PC-3 (cell line): ENCODE results near the gene DAO. TPM values are rescaled to one million over a fixed set of nuclear protein-coding genes. Genes with fewer than 3 reads are reported as not detected.

ENCODE experiments used
- ATAC-seq: fragments of 200-7000 bp; cut with Tn5 transposase; 2 replicates; pipeline ENCODE4 v1.9.1; 2020; ENCODE audit warnings: mild to moderate bottlenecking, moderate library complexity
- BruUV-seq: library from RNA; stranded (reverse); fragments of 400-500 nt; replicated peaks from 2 replicates; lab custom pipeline; 2021; lab: Mats Ljungman, UMichigan
- CTCF ChIA-PET: fragments of 300-600 bp; sonication (Branson Sonifier 250); formaldehyde crosslinking; loops from one replicate; lab custom pipeline; 2022; ENCODE audit warnings: antibody characterized with exemption; lab: Charles Lee
- POLR2A ChIA-PET: fragments of 300-600 bp; sonication (Branson Sonifier 250); formaldehyde crosslinking; loops from one replicate; lab custom pipeline; 2022; ENCODE audit warnings: antibody characterized with exemption; ENCODE audit not compliant: unreplicated experiment; lab: Charles Lee
- DNase-seq: peaks from one replicate; pipeline ENCODE4 v3.0.0-alpha.2; 2015
- H2AFZ ChIP-seq: fragments of 300-600 bp; sonication (generic); 2 replicates; pipeline ENCODE4 v1.6.0; 2016; ENCODE audit warnings: antibody characterized with exemption, low read length
- H3F3A ChIP-seq: fragments of 300-600 bp; sonication (generic); one replicate; pipeline ENCODE4 v1.6.0; 2017; ENCODE audit warnings: antibody characterized with exemption, low read length, control low read depth, mild to moderate bottlenecking; ENCODE audit not compliant: unreplicated experiment
- H3K27ac ChIP-seq: fragments of 300-600 bp; sonication (generic); 2 replicates; pipeline ENCODE4 v1.5.1; 2016; ENCODE audit warnings: mild to moderate bottlenecking, low read length
- H3K27me3 ChIP-seq: fragments of 300-600 bp; sonication (generic); 2 replicates; pipeline ENCODE4 v1.6.1; 2016; ENCODE audit warnings: low read length, mixed read lengths
- H3K36me3 ChIP-seq: fragments of 300-600 bp; sonication (generic); 2 replicates; pipeline ENCODE4 v1.6.1; 2016; ENCODE audit warnings: low read depth, mixed run types, low read length, mixed read lengths
- H3K4me1 ChIP-seq: fragments of 300-600 bp; sonication (generic); 2 replicates; pipeline ENCODE4 v1.5.1; 2016; ENCODE audit warnings: low read length; ENCODE audit not compliant: insufficient read depth
- H3K4me2 ChIP-seq: fragments of 300-600 bp; sonication (generic); 2 replicates; pipeline ENCODE4 v1.6.0; 2016; ENCODE audit warnings: low read length
- H3K4me3 ChIP-seq: fragments of 300-600 bp; sonication (generic); 2 replicates; pipeline ENCODE4 v1.5.1; 2016; ENCODE audit warnings: mild to moderate bottlenecking, low read length, mixed read lengths
- H3K79me2 ChIP-seq: fragments of 300-600 bp; sonication (generic); 2 replicates; pipeline ENCODE4 v1.6.1; 2017; ENCODE audit warnings: low read length, mixed read lengths
- H3K9ac ChIP-seq: fragments of 300-600 bp; sonication (generic); 2 replicates; pipeline ENCODE4 v1.6.0; 2016; ENCODE audit warnings: mild to moderate bottlenecking, low read length
- H3K9me2 ChIP-seq: fragments of 300-600 bp; sonication (generic); replicated peaks from 2 replicates; pipeline ENCODE4 v1.6.1; 2016; ENCODE audit warnings: mixed run types, low read length, mixed read lengths
- H3K9me3 ChIP-seq: fragments of 300-600 bp; sonication (generic); 2 replicates; pipeline ENCODE4 v1.6.1; 2016; ENCODE audit warnings: low read length, mixed read lengths
- H4K20me1 ChIP-seq: fragments of 300-600 bp; sonication (generic); 2 replicates; pipeline ENCODE4 v1.6.1; 2016; ENCODE audit warnings: low read length, mixed read lengths
- CTCF ChIP-seq: fragments of 300-600 bp; sonication (generic); conservative IDR thresholded peaks from 2 replicates; pipeline ENCODE4 v1.5.1; 2017; ENCODE audit warnings: antibody characterized with exemption, low read depth, mild to moderate bottlenecking, low read length
- EZH2 ChIP-seq: fragments of 300-600 bp; sonication (generic); IDR thresholded peaks from one replicate; pipeline ENCODE4 v1.6.1; 2017; ENCODE audit warnings: antibody characterized with exemption, mild to moderate bottlenecking, low read length; ENCODE audit not compliant: unreplicated experiment
- EZH2phosphoT487 ChIP-seq: fragments of 300-600 bp; sonication (generic); IDR thresholded peaks from 2 replicates; pipeline ENCODE4 v1.6.1; 2018; ENCODE audit warnings: mild to moderate bottlenecking, antibody characterized with exemption, low read length, borderline replicate concordance
- intact Hi-C: fragments of 100-400 bp; cut with micrococcal nuclease; formaldehyde crosslinking; loops from 2 replicates; pipeline ENCODE4 v1.9.0; 2023
- total RNA-seq: library from RNA; depleted of rRNA; stranded (reverse); fragments of >200 nt; gene quantifications from 2 replicates; pipeline ENCODE4 v1.2.3, GENCODE V29; 2014

DAO gene
- total RNA-seq, 1 experiment from 2014 or later, result not detected

- POLR2A ChIA-PET, result no interaction called here
- H3K9ac ChIP-seq, result no peak overlapping the region
- H3K27ac ChIP-seq, result no peak overlapping the region
- DNase-seq, result no peak
- no peak overlapping the region for H3K4me2 ChIP-seq
- H4K20me1 ChIP-seq, result no peaks in the 10 kb centered on the region
- intact Hi-C loops, result no loop called here
- no peak for TF ChIP-seq CTCF
- no peak for TF ChIP-seq EZH2
- TF ChIP-seq EZH2phosphoT487, result no peak
- no peaks in the 10 kb centered on the region for H3K9me2 ChIP-seq
- BruUV-seq, result no TSS peak
- ATAC-seq, result no peak
- H3K27me3 ChIP-seq, result peaks cover 59% of the 10 kb centered on the region
- H3K4me3 ChIP-seq, result no peak overlapping the region
- H3K36me3 ChIP-seq, result no peaks in the 10 kb centered on the region
- H2AFZ ChIP-seq, result no peak overlapping the region
- CTCF ChIA-PET, result no interaction called here
- no peaks in the 10 kb centered on the region for H3K79me2 ChIP-seq
- no peaks in the 10 kb centered on the region for H3F3A ChIP-seq
- no peaks in the 10 kb centered on the region for H3K9me3 ChIP-seq
- no peaks in the 10 kb centered on the region for H3K4me1 ChIP-seq
Measured at GRCh38 chr12:108938247-108938924, 58.5 kb downstream of the DAO start.

- no peaks in the 10 kb centered on the region for H3F3A ChIP-seq
- intact Hi-C loops, result no loop called here
- no peaks in the 10 kb centered on the region for H3K9me3 ChIP-seq
- TF ChIP-seq EZH2 (no peak), EZH2phosphoT487 (no peak), CTCF (no peak)
- H3K36me3 ChIP-seq, result no peaks in the 10 kb centered on the region
- H3K4me1 ChIP-seq, result no peaks in the 10 kb centered on the region
- H3K9me2 ChIP-seq, result no peaks in the 10 kb centered on the region
- ChIA-PET POLR2A (interaction anchor here (0.6 kb wide), 1 partner anchor 11 kb away, joined by 5 read pairs; no protein-coding TSS in a partner anchor), CTCF (no interaction called here)
- H3K27me3 ChIP-seq, result peaks cover 52% of the 10 kb centered on the region
- DNase-seq (peak; percentile 37), ATAC-seq (peak; percentile 49; the same call in 1 of the 2 replicates)
- H3K4me3 ChIP-seq, result no peak overlapping the region
- H3K9ac ChIP-seq, result no peak overlapping the region
- no peaks in the 10 kb centered on the region for H4K20me1 ChIP-seq
- H3K79me2 ChIP-seq, result no peaks in the 10 kb centered on the region
- BruUV-seq, result no TSS peak
- H3K4me2 ChIP-seq, result no peak overlapping the region
- H3K27ac ChIP-seq, result no peak overlapping the region
- H2AFZ ChIP-seq, result no peak overlapping the region
Measured at GRCh38 chr12:108939594-108939993, 59.7 kb downstream of the DAO start.

- no peak overlapping the region for H3K4me2 ChIP-seq
- H3K9ac ChIP-seq, result no peak overlapping the region
- no peak for ATAC-seq
- H3K4me3 ChIP-seq, result no peak overlapping the region
- no peaks in the 10 kb centered on the region for H3F3A ChIP-seq
- H3K9me2 ChIP-seq, result no peaks in the 10 kb centered on the region
- no peak for DNase-seq
- POLR2A ChIA-PET, result no interaction called here
- H4K20me1 ChIP-seq, result no peaks in the 10 kb centered on the region
- CTCF ChIA-PET, result no interaction called here
- H3K79me2 ChIP-seq, result no peaks in the 10 kb centered on the region
- no peaks in the 10 kb centered on the region for H3K4me1 ChIP-seq
- H2AFZ ChIP-seq, result no peak overlapping the region
- H3K27ac ChIP-seq, result no peak overlapping the region
- no peaks in the 10 kb centered on the region for H3K9me3 ChIP-seq
- intact Hi-C loops, result no loop called here
- BruUV-seq, result no TSS peak
- TF ChIP-seq EZH2 (no peak), EZH2phosphoT487 (no peak), CTCF (no peak)
- peaks cover 47% of the 10 kb centered on the region for H3K27me3 ChIP-seq
- no peaks in the 10 kb centered on the region for H3K36me3 ChIP-seq
Measured at GRCh38 chr12:108940138-108940537, 60.2 kb downstream of the DAO start.
